ENCODE data around the gene COL26A1.

COL26A1 gene

GRCh38 chr7:101594790-101595189 is 232.1 kb downstream of the COL26A1 start:
- Histone ChIP-seq H3K27ac (replicated peaks) (no peak overlapping the region), H3K4me3 (replicated peaks; ENCODE audit: insufficient read depth, low read length) (no peak overlapping the region), H3K27me3 (ENCODE audit: insufficient read depth, poor library complexity, severe bottlenecking) (no peaks in the 10 kb centered on the region)
- DNase-seq (ENCODE audit: low read depth in 1 of 2, low spot score in 1 of 2) = no peak
- TF ChIP-seq POLR2AphosphoS5 (IDR thresholded peaks at IDR 0.05; ENCODE audit: low read depth) = no peak
- TF ChIP-seq SPI1 (IDR thresholded peaks at IDR 0.05; ENCODE audit: borderline replicate concordance, low read depth) = no peak
- no peak for TF ChIP-seq CTCF (IDR thresholded peaks at IDR 0.05; ENCODE audit: insufficient read depth, low read length)
- TF ChIP-seq REST (IDR thresholded peaks at IDR 0.05; ENCODE audit: insufficient replicate concordance, low read depth) = no peak
- TF ChIP-seq GABPA (IDR thresholded peaks at IDR 0.05; ENCODE audit: low read depth) = no peak

GRCh38 chr7:101595246-101595645 is 232.6 kb downstream of the COL26A1 start:
- no peak for TF ChIP-seq POLR2AphosphoS5 (IDR thresholded peaks at IDR 0.05; ENCODE audit: low read depth)
- no peak for TF ChIP-seq CTCF (IDR thresholded peaks at IDR 0.05; ENCODE audit: insufficient read depth, low read length)
- no peak for TF ChIP-seq REST (IDR thresholded peaks at IDR 0.05; ENCODE audit: insufficient replicate concordance, low read depth)
- TF ChIP-seq GABPA (IDR thresholded peaks at IDR 0.05; ENCODE audit: low read depth) = no peak
- TF ChIP-seq SPI1 (IDR thresholded peaks at IDR 0.05; ENCODE audit: borderline replicate concordance, low read depth) = no peak
- no peaks in the 10 kb centered on the region for H3K27me3 ChIP-seq (ENCODE audit: insufficient read depth, poor library complexity, severe bottlenecking)

GRCh38 chr7:101595766-101596537 is 233.3 kb downstream of the COL26A1 start:
- no peak for TF ChIP-seq SPI1 (IDR thresholded peaks at IDR 0.05; ENCODE audit: borderline replicate concordance, low read depth)
- TF ChIP-seq REST (IDR thresholded peaks at IDR 0.05; ENCODE audit: insufficient replicate concordance, low read depth) = no peak
- TF ChIP-seq GABPA (IDR thresholded peaks at IDR 0.05; ENCODE audit: low read depth) = no peak
- TF ChIP-seq CTCF (IDR thresholded peaks at IDR 0.05; ENCODE audit: insufficient read depth, low read length) = no peak
- no peak for TF ChIP-seq POLR2AphosphoS5 (IDR thresholded peaks at IDR 0.05; ENCODE audit: low read depth)
- H3K27me3 ChIP-seq (ENCODE audit: insufficient read depth, poor library complexity, severe bottlenecking) = no peaks in the 10 kb centered on the region
- no peak for DNase-seq (ENCODE audit: low read depth in 1 of 2, low spot score in 1 of 2)
- H3K27ac ChIP-seq (replicated peaks) = no peak overlapping the region
- no peak overlapping the region for H3K4me3 ChIP-seq (replicated peaks; ENCODE audit: insufficient read depth, low read length)

More at GRCh38 chr7:101595246-101595645, 232.6 kb downstream of the COL26A1 start:
- DNase-seq (ENCODE audit: low read depth in 1 of 2, low spot score in 1 of 2) = no peak
- no peak overlapping the region for H3K27ac ChIP-seq (replicated peaks)
- H3K4me3 ChIP-seq (replicated peaks; ENCODE audit: insufficient read depth, low read length) = no peak overlapping the region
